ENCODE measurements around the gene MAGI1.

Gene MAGI1

GRCh38 chr3:65485826-65486469, 552.8 kb downstream of the MAGI1 start:
- no peak for DNase-seq (ENCODE audit: low read depth in 2 of 2)

- DNase-seq (ENCODE audit: low read depth in 2 of 2) = no peak
Observed at GRCh38 chr3:65484964-65485363, 553.8 kb downstream of the MAGI1 start.

DNA sequence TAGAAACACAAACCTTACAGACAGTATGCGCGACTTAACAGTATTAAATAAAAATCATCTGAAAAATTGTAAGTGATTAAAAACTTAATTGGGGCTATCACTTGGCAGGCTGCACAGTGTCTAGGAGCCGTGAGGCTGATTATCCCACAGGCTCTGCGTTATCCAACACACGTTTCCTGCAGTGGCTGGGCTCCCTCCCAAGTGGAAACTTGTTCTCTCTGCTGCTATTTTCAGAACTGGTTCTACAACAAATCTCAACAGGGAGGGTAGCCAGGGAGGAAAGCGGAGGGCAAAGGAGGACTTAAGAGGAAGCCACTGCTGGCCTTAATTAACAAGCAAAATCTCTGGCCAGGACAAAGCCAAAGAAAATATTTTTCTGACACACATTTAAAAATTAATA, 555.2 kb downstream of the MAGI1 start:
- DNase-seq (ENCODE audit: low read depth in 2 of 2) = no peak

GRCh38 chr3:65483011-65483410, 555.7 kb downstream of the MAGI1 start:
- DNase-seq (ENCODE audit: low read depth in 2 of 2) = no peak

- no peak for DNase-seq (ENCODE audit: low read depth in 2 of 2)
Observed at GRCh38 chr3:65481085-65481484, 557.6 kb downstream of the MAGI1 start.

DNA sequence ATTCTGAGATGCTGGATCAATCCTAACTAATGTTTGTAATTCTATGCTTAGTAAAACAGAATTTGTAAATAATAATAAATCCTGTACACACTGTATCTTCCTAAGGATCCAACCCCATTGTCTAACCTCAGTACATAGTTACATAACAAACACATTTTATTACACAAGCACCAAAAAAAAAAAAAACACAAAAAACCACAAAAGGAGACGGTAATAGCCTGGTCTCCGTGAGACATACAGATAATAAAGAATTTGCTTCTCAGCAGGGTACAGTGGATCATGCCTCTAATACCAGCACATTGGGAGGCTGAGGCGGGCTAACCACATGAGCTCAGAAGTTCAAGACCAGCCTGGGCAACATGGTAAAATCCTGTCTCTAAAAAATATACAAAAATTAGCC, 558.7 kb downstream of the MAGI1 start:
- DNase-seq (ENCODE audit: low read depth in 2 of 2) = no peak

DNA sequence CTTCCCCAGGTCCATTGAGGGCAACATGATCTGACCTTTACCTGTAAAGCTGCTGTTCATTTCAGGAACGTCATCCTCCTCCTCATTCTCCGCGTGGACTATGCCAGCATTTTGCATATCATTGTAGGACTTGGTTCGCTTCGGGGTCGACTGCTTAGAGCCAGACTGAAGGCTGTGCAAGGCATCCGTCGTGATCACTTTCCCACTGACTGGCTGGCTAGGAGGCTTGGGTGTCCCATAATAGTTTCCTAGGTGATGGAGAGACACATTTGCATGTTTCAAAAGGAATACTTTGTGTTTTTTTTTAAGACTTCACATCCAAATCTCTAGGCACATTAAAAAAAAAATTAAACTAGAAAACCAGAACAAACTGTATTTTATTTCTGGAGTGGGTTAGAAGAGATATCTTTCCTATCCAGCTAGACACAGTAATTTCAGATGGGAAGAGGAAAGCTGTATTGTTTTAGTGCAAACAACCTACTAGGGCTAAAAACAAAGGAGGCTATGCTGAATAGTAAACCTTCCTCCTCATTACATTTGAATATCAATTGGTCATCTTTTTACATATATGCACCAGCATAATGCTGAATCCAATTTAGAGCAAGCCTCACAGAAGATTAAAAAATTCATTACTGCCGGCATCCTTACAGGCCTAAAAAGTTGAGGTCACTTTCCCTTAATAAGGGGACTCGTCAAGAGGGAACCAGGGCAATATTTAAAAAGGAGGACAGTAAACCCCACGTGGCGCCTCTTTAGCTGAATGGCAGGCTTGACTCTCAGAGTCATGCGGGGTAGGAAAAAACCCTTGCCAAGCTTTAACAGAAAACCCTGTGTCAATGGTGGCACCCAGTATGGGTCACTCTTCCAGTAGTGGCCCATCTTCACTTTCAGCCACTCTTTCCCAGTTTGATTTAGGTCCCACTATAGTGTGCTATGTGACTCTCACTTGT, 559.9 kb downstream of the MAGI1 start:
- DNase-seq (ENCODE audit: low read depth in 2 of 2) = no peak

- DNase-seq (ENCODE audit: low read depth in 2 of 2) = no peak
Observed at GRCh38 chr3:65473736-65474135, 565.0 kb downstream of the MAGI1 start.

- DNase-seq (ENCODE audit: low read depth in 2 of 2) = no peak
Observed at GRCh38 chr3:65472501-65472900, 566.2 kb downstream of the MAGI1 start.

DNA sequence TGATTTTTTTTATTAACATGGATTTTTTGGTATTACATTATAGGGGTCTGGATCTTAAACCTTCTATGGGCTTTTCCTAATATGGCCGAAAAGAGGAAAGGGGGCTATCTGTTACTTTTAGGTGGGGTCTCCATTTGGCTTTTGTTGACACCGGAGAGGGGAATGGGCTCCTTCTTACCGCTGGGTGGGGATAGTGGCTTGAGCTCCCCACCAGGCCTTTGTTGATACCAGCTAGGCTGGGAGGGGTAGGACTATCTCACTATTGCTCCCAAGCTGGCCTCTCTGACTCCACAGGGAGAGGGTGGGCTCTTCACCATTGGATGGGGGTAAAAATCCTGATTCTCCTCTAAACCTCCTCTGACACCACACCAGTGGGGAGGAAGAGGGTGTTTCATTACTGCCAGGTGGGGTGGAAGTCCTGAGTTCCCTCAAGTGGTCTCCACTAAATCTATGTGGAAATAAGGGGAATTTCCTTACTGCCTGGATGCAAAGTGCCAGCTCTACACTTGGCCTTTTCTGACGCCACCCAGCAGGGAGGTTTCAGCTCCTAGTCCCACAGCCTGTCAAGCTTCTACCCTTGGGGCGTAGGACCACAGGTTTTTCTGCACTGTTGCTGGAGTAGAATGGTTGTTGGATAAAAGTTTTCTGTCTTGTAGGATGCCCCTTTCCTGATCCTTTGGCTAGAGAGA, 572.3 kb downstream of the MAGI1 start:
- no peak for DNase-seq (ENCODE audit: low read depth in 2 of 2)

GRCh38 chr3:65449841-65450428, 588.8 kb downstream of the MAGI1 start:
- DNase-seq (ENCODE audit: low read depth in 2 of 2) = no peak

- DNase-seq (ENCODE audit: low read depth in 2 of 2) = no peak
Observed at GRCh38 chr3:65448120-65448519, 590.6 kb downstream of the MAGI1 start.

- no peak for DNase-seq (ENCODE audit: low read depth in 2 of 2)
Observed at GRCh38 chr3:65445573-65446169, 593.0 kb downstream of the MAGI1 start.

GRCh38 chr3:65444447-65444815, 594.3 kb downstream of the MAGI1 start:
- DNase-seq (ENCODE audit: low read depth in 2 of 2) = no peak

DNA sequence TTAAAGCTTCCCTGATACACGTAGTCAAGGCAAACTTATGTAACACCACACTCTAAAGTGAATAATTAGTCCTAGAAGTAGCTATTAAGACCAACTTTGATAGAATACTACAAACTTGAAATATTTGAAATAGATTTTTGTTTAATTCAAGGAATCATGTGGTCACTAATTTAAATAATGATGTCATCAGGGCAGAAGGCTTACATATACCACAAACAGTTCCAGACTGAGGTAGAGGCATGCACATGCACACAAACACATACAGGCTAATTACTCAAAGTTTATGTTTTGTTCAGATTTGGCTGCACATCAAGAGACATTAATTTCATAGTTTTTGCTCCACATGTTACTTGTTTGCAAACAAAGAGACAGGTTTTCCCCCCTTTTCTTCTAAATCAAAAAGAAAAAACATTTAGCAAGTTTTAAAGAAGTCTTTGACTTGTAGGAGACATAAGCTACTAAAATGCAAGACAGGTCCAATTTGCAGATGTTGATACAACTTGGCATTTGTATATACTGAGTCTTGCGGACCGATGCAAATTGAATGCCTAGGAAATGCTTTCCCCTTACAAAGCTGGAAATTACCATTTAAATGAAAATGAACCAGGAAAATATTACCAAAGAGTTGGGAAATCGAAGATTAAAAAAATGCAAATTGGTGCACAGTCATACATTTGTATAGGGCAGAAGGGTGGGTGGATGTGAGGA, 594.8 kb downstream of the MAGI1 start:
- DNase-seq (ENCODE audit: low read depth in 2 of 2) = no peak

GRCh38 chr3:65439641-65440284, 599.0 kb downstream of the MAGI1 start:
- DNase-seq (ENCODE audit: low read depth in 2 of 2) = no peak

DNA sequence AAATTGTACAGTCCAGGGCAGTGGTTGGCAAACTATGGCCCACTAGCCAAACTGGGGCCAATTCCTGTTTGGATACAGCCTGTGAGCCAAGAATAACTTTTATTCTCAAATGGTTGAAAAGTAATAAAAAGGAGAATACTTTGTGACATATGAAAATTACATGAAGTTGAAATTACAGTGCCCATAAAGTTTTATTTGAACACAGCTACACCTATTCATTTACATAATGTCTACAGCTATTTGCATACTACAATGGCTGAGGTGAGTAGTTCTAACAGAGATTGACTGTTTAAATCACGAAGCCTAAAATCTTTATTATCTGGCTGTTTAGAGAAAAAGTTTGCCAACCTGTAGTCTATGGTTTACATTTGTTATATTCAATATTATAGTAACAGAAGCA, 600.1 kb downstream of the MAGI1 start:
- DNase-seq (ENCODE audit: low read depth in 2 of 2) = no peak

- no peak for DNase-seq (ENCODE audit: low read depth in 2 of 2)
Observed at GRCh38 chr3:65438096-65438495, 600.6 kb downstream of the MAGI1 start.

DNA sequence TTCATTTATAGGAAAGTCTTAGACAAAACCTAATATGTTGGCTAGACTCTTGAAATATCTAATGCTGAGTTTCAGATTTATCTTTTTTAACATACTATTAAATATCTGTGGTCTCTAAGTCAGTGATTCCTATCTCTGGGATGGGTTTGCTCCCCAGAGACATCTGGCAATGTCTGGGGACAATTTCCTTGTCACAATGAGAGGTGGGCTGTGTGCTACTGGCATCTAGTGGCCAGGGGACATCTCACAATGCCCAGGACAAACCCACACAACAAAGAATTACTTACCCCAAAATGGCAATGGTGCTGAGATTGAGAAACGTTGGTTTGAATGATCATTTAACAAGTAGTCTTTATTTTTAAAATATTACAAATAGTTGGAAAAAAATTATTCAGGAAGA, 602.1 kb downstream of the MAGI1 start:
- DNase-seq (ENCODE audit: low read depth in 2 of 2) = no peak

DNA sequence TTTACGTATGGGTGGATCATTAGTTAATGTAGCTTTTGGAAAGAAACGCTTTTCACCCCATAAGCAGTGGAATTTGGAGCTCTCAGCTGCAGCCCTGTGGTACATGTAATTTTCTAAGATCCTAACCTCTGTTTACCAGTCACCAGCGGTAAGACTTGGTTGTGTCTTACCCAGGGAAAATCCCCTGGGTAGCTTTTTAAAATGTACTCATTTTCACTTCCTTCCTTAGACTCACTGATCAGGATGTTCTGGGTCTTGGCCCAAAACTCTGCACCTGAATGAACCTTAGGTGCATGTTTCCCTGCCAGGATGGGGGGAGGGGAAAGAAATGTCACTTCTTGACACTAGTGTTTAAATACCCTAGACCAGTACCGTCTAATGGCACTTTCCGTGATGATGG, 605.2 kb downstream of the MAGI1 start:
- DNase-seq (ENCODE audit: low read depth in 2 of 2) = no peak

All from stimulated activated CD8-positive, alpha-beta memory T cell treated with anti-CD3 and anti-CD28 coated beads, Interleukin-2, amount 100 ng/mL, for 1 hour (primary cell).